GM18499 (cell line): ENCODE data around the gene CD164L2.
"Not testable (repeated sequence)": the region's sequence is repeated elsewhere in the genome, so short reads cannot be mapped to it uniquely, and the experiment has no call there.

Source experiments
- ATAC-seq: cut with Tn5 transposase; IDR thresholded peaks from one replicate; pipeline ENCODE4 v1.9.1; 2021; ENCODE audit warnings: moderate number of reproducible peaks; ENCODE audit not compliant: insufficient read depth, unreplicated experiment

The CD164L2 gene

GRCh38 chr1:27405598-27406361, 22.6 kb upstream of the CD164L2 start:
- not testable (repeated sequence) for ATAC-seq

- no peak for ATAC-seq
These were observed 21.9 kb upstream of the CD164L2 start for GRCh38 chr1:27405074-27405473.

GRCh38 chr1:27403931-27404330, 20.8 kb upstream of the CD164L2 start:
- ATAC-seq, result no peak

- no peak for ATAC-seq
These were observed 20.1 kb upstream of the CD164L2 start for GRCh38 chr1:27403065-27403726.

GRCh38 chr1:27402349-27402754, 19.2 kb upstream of the CD164L2 start:
- no peak for ATAC-seq

GRCh38 chr1:27400963-27401341, 17.8 kb upstream of the CD164L2 start:
- ATAC-seq, result no peak

GRCh38 chr1:27400082-27400962, 17.2 kb upstream of the CD164L2 start:
- no peak for ATAC-seq

- no peak for ATAC-seq
These were observed 16.3 kb upstream of the CD164L2 start for GRCh38 chr1:27399251-27400025.

GRCh38 chr1:27398405-27399149, 15.4 kb upstream of the CD164L2 start:
- ATAC-seq, result no peak

- no peak for ATAC-seq
These were observed 14.6 kb upstream of the CD164L2 start for GRCh38 chr1:27397749-27398148.

GRCh38 chr1:27397110-27397509, 14.0 kb upstream of the CD164L2 start:
- ATAC-seq, result no peak

GRCh38 chr1:27395441-27396195, 12.5 kb upstream of the CD164L2 start:
- ATAC-seq, result no peak

- no peak for ATAC-seq
These were observed 11.8 kb upstream of the CD164L2 start for GRCh38 chr1:27394925-27395324.

- no peak for ATAC-seq
These were observed 11.1 kb upstream of the CD164L2 start for GRCh38 chr1:27394282-27394658.

- no peak for ATAC-seq
These were observed 10.6 kb upstream of the CD164L2 start for GRCh38 chr1:27393641-27394281.

- no peak for ATAC-seq
These were observed 9.9 kb upstream of the CD164L2 start for GRCh38 chr1:27392778-27393635.

- no peak for ATAC-seq
These were observed 9.1 kb upstream of the CD164L2 start, which contains the start of gene GPR3 for GRCh38 chr1:27392096-27392777. Gene GPR3 (plus strand): TSS chr1:27392622. CDS start chr1:27393799, 1,177 bp downstream.
